Panc1 (cell line): ENCODE measurements around the gene IL13RA1.

Experiments
- CTCF ChIP-seq: fragments of 450-650 bp; IDR thresholded peaks from 2 replicates; pipeline ENCODE4 v1.5.1; 2017; ENCODE audit warnings: mild to moderate bottlenecking
- POLR2AphosphoS5 ChIP-seq: IDR thresholded peaks from 2 replicates; pipeline ENCODE4 v1.6.1; 2012; ENCODE audit warnings: mild to moderate bottlenecking, low read depth, low read length, moderate library complexity
- REST ChIP-seq, 2 experiments: IDR thresholded peaks; 2 replicates each; pipeline ENCODE4 v1.6.1; 2011 to 2012; ENCODE audit warnings: low read depth in 2 of 2, control low read depth in 1 of 2, low read length in 1 of 2, mild to moderate bottlenecking in 1 of 2, moderate library complexity in 1 of 2; ENCODE audit not compliant: insufficient read depth in 1 of 2
- SIN3A ChIP-seq: IDR thresholded peaks from 2 replicates; pipeline ENCODE4 v1.6.1; 2012; ENCODE audit warnings: low read depth, mild to moderate bottlenecking, low read length, moderate library complexity, borderline replicate concordance; ENCODE audit not compliant: insufficient read depth
- TCF7L2 ChIP-seq: IDR thresholded peaks from 2 replicates; pipeline ENCODE4 v1.6.1; 2011; ENCODE audit warnings: mild to moderate bottlenecking, low read depth, low read length, inconsistent platforms

GRCh38 chrX:118764122-118764521 lies 36.7 kb downstream of the IL13RA1 start:
- TF ChIP-seq CTCF: no peak
- TF ChIP-seq REST (IDR thresholded peaks at IDR 0.05; ENCODE audit: insufficient read depth in 1 of 2, low read depth in 2 of 2, low read length in 1 of 2): no peak
- no peak for TF ChIP-seq POLR2AphosphoS5
- no peak for TF ChIP-seq TCF7L2
- no peak for TF ChIP-seq SIN3A
